ENCODE measurements around the gene ATG16L2.
"Not testable (repeated sequence)": the region's sequence is repeated elsewhere in the genome, so short reads cannot be mapped to it uniquely, and the experiment has no call there.

The ATG16L2 gene

GRCh38 chr11:72824811-72825505 is 10.7 kb downstream of the ATG16L2 start:
- DNase-seq (ENCODE audit: low read depth in 2 of 2): no peak

- DNase-seq (ENCODE audit: low read depth in 2 of 2): no peak
Observed at GRCh38 chr11:72825661-72826060, 11.4 kb downstream of the ATG16L2 start.

- DNase-seq (ENCODE audit: low read depth in 2 of 2): no peak
Observed at GRCh38 chr11:72826191-72826941, 12.2 kb downstream of the ATG16L2 start.

GRCh38 chr11:72826942-72827480 is 12.8 kb downstream of the ATG16L2 start:
- no peak for DNase-seq (ENCODE audit: low read depth in 2 of 2)

GRCh38 chr11:72827656-72828055 is 13.4 kb downstream of the ATG16L2 start:
- not testable (repeated sequence) for DNase-seq (ENCODE audit: low read depth in 2 of 2)

GRCh38 chr11:72828081-72828567 is 13.9 kb downstream of the ATG16L2 start:
- DNase-seq (ENCODE audit: low read depth in 2 of 2): no peak

GRCh38 chr11:72828692-72829101 is 14.5 kb downstream of the ATG16L2 start:
- DNase-seq (ENCODE audit: low read depth in 2 of 2): no peak

- no peak for DNase-seq (ENCODE audit: low read depth in 2 of 2)
Observed at GRCh38 chr11:72829178-72829577, 15.0 kb downstream of the ATG16L2 start.

GRCh38 chr11:72829884-72830533 is 15.8 kb downstream of the ATG16L2 start:
- no peak for DNase-seq (ENCODE audit: low read depth in 2 of 2)

GRCh38 chr11:72831521-72832300 is 17.5 kb downstream of the ATG16L2 start:
- no peak for DNase-seq (ENCODE audit: low read depth in 2 of 2)

GRCh38 chr11:72832301-72833082 is 18.3 kb downstream of the ATG16L2 start:
- DNase-seq (ENCODE audit: low read depth in 2 of 2): no peak

- no peak for DNase-seq (ENCODE audit: low read depth in 2 of 2)
Observed at GRCh38 chr11:72833083-72833733, 19.0 kb downstream of the ATG16L2 start.

- no peak for DNase-seq (ENCODE audit: low read depth in 2 of 2)
Observed at GRCh38 chr11:72833811-72834493, 19.7 kb downstream of the ATG16L2 start.

GRCh38 chr11:72834905-72835304 is 20.7 kb downstream of the ATG16L2 start:
- DNase-seq (ENCODE audit: low read depth in 2 of 2): no peak

GRCh38 chr11:72836111-72836510 is 21.9 kb downstream of the ATG16L2 start:
- no peak for DNase-seq (ENCODE audit: low read depth in 2 of 2)

GRCh38 chr11:72838691-72839305 is 24.6 kb downstream of the ATG16L2 start:
- DNase-seq (ENCODE audit: low read depth in 2 of 2): no peak

- no peak for DNase-seq (ENCODE audit: low read depth in 2 of 2)
Observed at GRCh38 chr11:72840780-72841179, 26.6 kb downstream of the ATG16L2 start.

- DNase-seq (ENCODE audit: low read depth in 2 of 2): no peak
Observed at GRCh38 chr11:72841397-72841796, 27.2 kb downstream of the ATG16L2 start.

- DNase-seq (ENCODE audit: low read depth in 2 of 2): no peak
Observed at GRCh38 chr11:72842126-72842525, 27.9 kb downstream of the ATG16L2 start.

Data from stimulated activated CD8-positive, alpha-beta memory T cell treated with anti-CD3 and anti-CD28 coated beads, Interleukin-15, amount 100 ng/mL, for 48 hours (primary cell).